ENCODE results near the gene TRAPPC11. TPM values are rescaled to one million over a fixed set of nuclear protein-coding genes. Genes with fewer than 3 reads are reported as not detected.

Gene TRAPPC11
- total RNA-seq, 1 experiment from 2014 or later = 29.1 TPM

- no TSS peak for BruUV-seq (replicated peaks)
- Histone ChIP-seq H3K27me3 (replicated peaks; ENCODE audit: insufficient read depth, low read depth, low read length, poor library complexity) (peaks cover 6% of the 10 kb centered on the region), H3K27ac (ENCODE audit: low read depth, low read length, poor library complexity, severe bottlenecking) (no peak overlapping the region), H3K9me3 (ENCODE audit: low read depth, low read length, poor library complexity, severe bottlenecking) (no peaks in the 10 kb centered on the region), H3K36me3 (ENCODE audit: insufficient read depth, low read length, poor library complexity, severe bottlenecking) (no peaks in the 10 kb centered on the region), H3K4me1 (ENCODE audit: insufficient read depth, low read length, poor library complexity, severe bottlenecking) (no peaks in the 10 kb centered on the region), H3K4me3 (ENCODE audit: low read depth, low read length, poor library complexity, severe bottlenecking) (no peak overlapping the region)
- intact Hi-C loops (cut with micrococcal nuclease; ENCODE audit: unreplicated experiment) = no loop called here
- no peak for DNase-seq (ENCODE audit: low spot score)
- ChIA-PET POLR2A (ENCODE audit: low non-redundant PET) (no interaction called here), CTCF (no interaction called here)
- TF ChIP-seq EZH2 (IDR thresholded peaks at IDR 0.05; ENCODE audit: borderline replicate concordance, low read depth, low read length, poor library complexity, severe bottlenecking) = no peak
- no peak for TF ChIP-seq CTCF (conservative IDR thresholded peaks at IDR 0.05; ENCODE audit: low read depth, low read length)
Observed at GRCh38 chr4:183758758-183759447, 99.8 kb downstream of the TRAPPC11 start.

GRCh38 chr4:183760326-183760725 lies 101.2 kb downstream of the TRAPPC11 start:
- no peaks in the 10 kb centered on the region for H3K9me3 ChIP-seq (ENCODE audit: low read depth, low read length, poor library complexity, severe bottlenecking)
- H3K27me3 ChIP-seq (replicated peaks; ENCODE audit: insufficient read depth, low read depth, low read length, poor library complexity) = peaks cover 6% of the 10 kb centered on the region
- intact Hi-C loops (cut with micrococcal nuclease; ENCODE audit: unreplicated experiment) = no loop called here
- H3K4me1 ChIP-seq (ENCODE audit: insufficient read depth, low read length, poor library complexity, severe bottlenecking) = no peaks in the 10 kb centered on the region
- CTCF ChIA-PET = no interaction called here
- DNase-seq (ENCODE audit: low spot score) = no peak
- TF ChIP-seq EZH2 (IDR thresholded peaks at IDR 0.05; ENCODE audit: borderline replicate concordance, low read depth, low read length, poor library complexity, severe bottlenecking) (no peak), CTCF (conservative IDR thresholded peaks at IDR 0.05; ENCODE audit: low read depth, low read length) (no peak)
- H3K4me3 ChIP-seq (ENCODE audit: low read depth, low read length, poor library complexity, severe bottlenecking) = no peak overlapping the region
- BruUV-seq (replicated peaks) = no TSS peak
- H3K27ac ChIP-seq (ENCODE audit: low read depth, low read length, poor library complexity, severe bottlenecking) = no peak overlapping the region
- no peaks in the 10 kb centered on the region for H3K36me3 ChIP-seq (ENCODE audit: insufficient read depth, low read length, poor library complexity, severe bottlenecking)
- POLR2A ChIA-PET (ENCODE audit: low non-redundant PET) = no interaction called here

Other genes with a start within 250 kb of the TRAPPC11 start
- 20.6 and 21.9 TPM in 2 replicates for gene CDKN2AIP, start 214.7 kb upstream of the TRAPPC11 start, total RNA-seq (2021)
- gene ING2, start 154.2 kb upstream of the TRAPPC11 start, total RNA-seq (2021) = 15.8 and 19.9 TPM in 2 replicates
- 29.4 and 33.8 TPM in 2 replicates for gene RWDD4, start 108 bp upstream of the TRAPPC11 start, total RNA-seq (2021)
- 2.5 and 2.9 TPM in 2 replicates for gene STOX2, start 246.0 kb downstream of the TRAPPC11 start, total RNA-seq (2021)

Measured in A673 (cell line).